ENCODE data around the gene TMEM39B. TPM values are rescaled to one million over a fixed set of nuclear protein-coding genes. Genes with fewer than 3 reads are reported as not detected.

Gene TMEM39B
- total and polyA plus RNA-seq, 2 donors (not counting 1 experiment from before 2014, with no cell fraction given), result 30.9 to 32.3 TPM

DNA sequence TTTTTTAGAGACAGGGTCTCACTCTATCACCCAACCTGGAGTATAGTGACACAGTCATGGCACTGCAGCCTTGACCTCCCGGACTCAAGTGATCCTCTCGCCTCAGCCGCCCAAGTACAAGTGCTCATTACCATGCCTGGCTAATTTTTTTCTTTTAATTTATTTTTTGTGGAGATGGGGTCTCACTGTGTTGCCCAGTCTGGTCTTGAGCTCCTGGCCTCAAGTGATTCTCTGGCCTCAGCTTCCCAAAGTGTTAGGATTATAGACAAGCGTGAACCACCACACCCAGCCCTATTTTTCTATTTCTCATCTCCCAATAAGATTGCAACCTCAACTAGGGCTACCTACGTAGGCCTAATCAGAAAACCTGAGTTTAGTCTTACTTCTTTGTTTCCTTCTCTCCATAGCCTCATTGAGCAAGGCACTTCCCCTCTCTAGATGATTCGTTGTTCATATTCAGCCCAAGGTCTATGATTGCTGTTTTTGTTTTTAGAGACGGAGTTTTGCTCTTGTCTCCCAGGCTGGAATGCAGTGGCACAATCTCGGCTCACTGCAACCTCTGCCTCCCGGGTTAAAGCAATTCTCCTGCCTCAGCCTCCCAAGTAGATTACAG lies 34.0 kb downstream of the TMEM39B start:
- Histone ChIP-seq H3K4me1 (ENCODE audit: control insufficient read depth in 2 of 2, insufficient read depth in 2 of 2, low read length in 2 of 2) (peaks cover 25 to 40% of the 10 kb centered on the region in 2 donors), H3K9me3 (ENCODE audit: control extremely low read depth in 1 of 3, control insufficient read depth in 2 of 3, insufficient read depth in 1 of 3, low read length in 2 of 3) (no peaks in the 10 kb centered on the region), H4K20me1 (ENCODE audit: control insufficient read depth, insufficient read depth, low read length, poor library complexity, severe bottlenecking) (peaks cover 7% of the 10 kb centered on the region), H3K4me3 (ENCODE audit: control extremely low read depth in 1 of 5, extremely low read depth in 1 of 5, insufficient read depth in 1 of 5, low read depth in 2 of 5, low read length in 4 of 5) (no peak overlapping the region), H3K36me3 (replicated peaks in 1 of 2; ENCODE audit: control extremely low read depth in 1 of 2, control insufficient read depth in 1 of 2, extremely low read depth in 1 of 2, insufficient read depth in 2 of 2, low read length in 1 of 2) (peaks cover 0 to 8% of the 10 kb centered on the region in 2 experiments), H3K27ac (ENCODE audit: low read length in 2 of 2) (no peak overlapping the region), H3K27me3 (replicated peaks in 1 of 4; ENCODE audit: control extremely low read depth in 1 of 4, control insufficient read depth in 3 of 4, insufficient read depth in 4 of 4, low read length in 3 of 4) (no peaks in the 10 kb centered on the region), H3K79me2 (ENCODE audit: control insufficient read depth, insufficient read depth, low read length) (peaks cover 37% of the 10 kb centered on the region), H2AFZ (ENCODE audit: insufficient read depth, low read depth, low read length, poor library complexity, severe bottlenecking) (peak overlapping the region; percentile 91), H3K4me2 (replicated peaks; ENCODE audit: low read depth, low read length, poor library complexity, severe bottlenecking) (peak overlapping the region; percentile 74), H3K9ac (ENCODE audit: low read length) (no peak overlapping the region)
- intact Hi-C loops (cut with micrococcal nuclease), result loop anchor here (1.0 to 10.0 kb wide), 4 partner anchors 74 to 708 kb away; partner anchors contain the start of genes KHDRBS1, LCK, S100PBP and YARS1
- ChIA-PET POLR2A (interaction anchor here (0.6 to 2.8 kb wide), 4 partner anchors 34 to 185 kb away, joined by 4 to 31 read pairs (median 8); partner anchors contain the start of genes HDAC1 and TMEM39B), CTCF (interaction anchor here (0.6 to 4.1 kb wide), 5 partner anchors 11 to 185 kb away, joined by 3 to 41 read pairs (median 5); partner anchors contain the start of genes HDAC1 and TMEM39B)
- DNase-seq (no peak), ATAC-seq (ENCODE audit: low read depth) (no peak)
- Mint-ChIP-seq H3K27ac (peak overlapping the region; percentile 54), H3K9me3 (ENCODE audit: insufficient read depth) (no peaks in the 10 kb centered on the region), H3K4me1 (peaks cover 37% of the 10 kb centered on the region), H3K4me3 (peak overlapping the region; percentile 100), H3K27me3 (no peaks in the 10 kb centered on the region)
- TF ChIP-seq EZH2 (IDR thresholded peaks at IDR 0.05; ENCODE audit: borderline replicate concordance, insufficient read depth, low read depth, low read length, poor library complexity, severe bottlenecking), result no peak
- TF ChIP-seq, protein P1, sequence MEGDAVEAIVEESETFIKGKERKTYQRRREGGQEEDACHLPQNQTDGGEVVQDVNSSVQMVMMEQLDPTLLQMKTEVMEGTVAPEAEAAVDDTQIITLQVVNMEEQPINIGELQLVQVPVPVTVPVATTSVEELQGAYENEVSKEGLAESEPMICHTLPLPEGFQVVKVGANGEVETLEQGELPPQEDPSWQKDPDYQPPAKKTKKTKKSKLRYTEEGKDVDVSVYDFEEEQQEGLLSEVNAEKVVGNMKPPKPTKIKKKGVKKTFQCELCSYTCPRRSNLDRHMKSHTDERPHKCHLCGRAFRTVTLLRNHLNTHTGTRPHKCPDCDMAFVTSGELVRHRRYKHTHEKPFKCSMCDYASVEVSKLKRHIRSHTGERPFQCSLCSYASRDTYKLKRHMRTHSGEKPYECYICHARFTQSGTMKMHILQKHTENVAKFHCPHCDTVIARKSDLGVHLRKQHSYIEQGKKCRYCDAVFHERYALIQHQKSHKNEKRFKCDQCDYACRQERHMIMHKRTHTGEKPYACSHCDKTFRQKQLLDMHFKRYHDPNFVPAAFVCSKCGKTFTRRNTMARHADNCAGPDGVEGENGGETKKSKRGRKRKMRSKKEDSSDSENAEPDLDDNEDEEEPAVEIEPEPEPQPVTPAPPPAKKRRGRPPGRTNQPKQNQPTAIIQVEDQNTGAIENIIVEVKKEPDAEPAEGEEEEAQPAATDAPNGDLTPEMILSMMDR (IDR thresholded peaks at IDR 0.05), result no peak
- WGBS (ENCODE audit: insufficient coverage), result 83% methylated on average over 3 of the region's 9 CpGs

Measured in B cell (primary cell).